ENCODE measurements around the gene TTYH3.

The TTYH3 gene

DNA sequence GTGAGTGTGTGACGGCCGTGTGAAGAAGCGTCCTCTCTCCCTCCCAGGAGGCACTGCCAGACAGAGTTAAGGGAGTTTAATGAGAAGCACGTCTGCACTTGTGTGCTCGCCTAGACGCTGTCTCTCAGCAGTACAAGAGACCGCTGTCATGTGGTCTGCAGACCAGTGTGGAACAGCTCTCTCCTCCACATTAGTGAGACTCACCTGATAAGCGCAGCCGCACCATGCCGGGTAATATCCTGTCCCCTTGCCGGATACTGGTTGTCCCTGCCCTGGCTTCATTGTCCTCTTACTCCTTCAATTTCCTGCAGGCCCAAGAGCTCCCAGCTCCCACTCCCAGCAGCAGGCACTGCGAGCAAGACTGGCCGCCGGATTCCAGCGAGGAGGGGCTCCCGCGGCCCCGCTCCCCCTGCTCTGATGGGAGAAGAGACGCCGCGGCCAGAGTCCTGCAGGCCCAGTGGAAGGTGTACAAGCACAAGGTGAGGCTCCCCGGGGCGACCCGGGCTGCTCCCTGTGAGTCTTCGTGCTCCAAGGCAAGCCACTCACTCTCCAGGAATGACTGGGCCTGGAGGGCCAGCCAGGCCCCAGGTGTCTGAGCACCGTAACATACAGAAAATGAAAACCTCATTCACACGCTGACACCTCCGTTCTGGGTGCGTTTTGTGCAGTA lies 33.5 kb upstream of the TTYH3 start (continued):
- TF ChIP-seq, protein P1, sequence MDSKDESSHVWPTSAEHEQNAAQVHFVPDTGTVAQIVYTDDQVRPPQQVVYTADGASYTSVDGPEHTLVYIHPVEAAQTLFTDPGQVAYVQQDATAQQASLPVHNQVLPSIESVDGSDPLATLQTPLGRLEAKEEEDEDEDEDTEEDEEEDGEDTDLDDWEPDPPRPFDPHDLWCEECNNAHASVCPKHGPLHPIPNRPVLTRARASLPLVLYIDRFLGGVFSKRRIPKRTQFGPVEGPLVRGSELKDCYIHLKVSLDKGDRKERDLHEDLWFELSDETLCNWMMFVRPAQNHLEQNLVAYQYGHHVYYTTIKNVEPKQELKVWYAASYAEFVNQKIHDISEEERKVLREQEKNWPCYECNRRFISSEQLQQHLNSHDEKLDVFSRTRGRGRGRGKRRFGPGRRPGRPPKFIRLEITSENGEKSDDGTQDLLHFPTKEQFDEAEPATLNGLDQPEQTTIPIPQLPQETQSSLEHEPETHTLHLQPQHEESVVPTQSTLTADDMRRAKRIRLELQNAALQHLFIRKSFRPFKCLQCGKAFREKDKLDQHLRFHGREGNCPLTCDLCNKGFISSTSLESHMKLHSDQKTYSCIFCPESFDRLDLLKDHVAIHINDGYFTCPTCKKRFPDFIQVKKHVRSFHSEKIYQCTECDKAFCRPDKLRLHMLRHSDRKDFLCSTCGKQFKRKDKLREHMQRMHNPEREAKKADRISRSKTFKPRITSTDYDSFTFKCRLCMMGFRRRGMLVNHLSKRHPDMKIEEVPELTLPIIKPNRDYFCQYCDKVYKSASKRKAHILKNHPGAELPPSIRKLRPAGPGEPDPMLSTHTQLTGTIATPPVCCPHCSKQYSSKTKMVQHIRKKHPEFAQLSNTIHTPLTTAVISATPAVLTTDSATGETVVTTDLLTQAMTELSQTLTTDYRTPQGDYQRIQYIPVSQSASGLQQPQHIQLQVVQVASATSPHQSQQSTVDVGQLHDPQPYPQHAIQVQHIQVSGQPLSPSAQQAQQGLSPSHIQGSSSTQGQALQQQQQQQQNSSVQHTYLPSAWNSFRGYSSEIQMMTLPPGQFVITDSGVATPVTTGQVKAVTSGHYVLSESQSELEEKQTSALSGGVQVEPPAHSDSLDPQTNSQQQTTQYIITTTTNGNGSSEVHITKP (tag by site-specific recombination; IDR thresholded peaks at IDR 0.05) = no peak

DNA sequence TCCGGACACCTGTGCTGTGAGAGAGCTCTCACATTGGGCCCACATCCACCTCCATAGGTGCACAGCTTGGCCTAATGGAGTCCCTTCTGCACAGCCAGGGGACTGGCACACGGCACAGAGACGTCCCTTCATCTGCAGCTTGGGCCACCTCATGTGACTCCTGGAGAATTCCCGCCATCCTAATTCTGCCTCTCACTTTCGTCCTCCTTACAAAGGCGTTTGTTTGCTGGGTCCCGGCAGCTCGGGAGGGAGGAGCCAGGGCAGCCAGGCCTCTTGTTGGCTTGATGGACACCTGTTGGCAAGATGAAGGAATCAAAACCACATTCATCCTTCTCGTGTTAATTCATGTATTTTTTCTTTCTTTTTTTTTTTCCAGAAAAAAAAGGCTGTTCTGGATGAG lies 30.7 kb upstream of the TTYH3 start:
- Histone ChIP-seq H3K4me3 (ENCODE audit: low read depth, low read length) (no peak overlapping the region), H3K36me3 (ENCODE audit: control insufficient read depth in 2 of 2, insufficient read depth in 1 of 2, low read length in 2 of 2) (peaks cover 0 to 34% of the 10 kb centered on the region in 2 experiments; a peak in 2 of 3 replicates), H3K4me1 (ENCODE audit: control insufficient read depth, insufficient read depth, low read length) (no peaks in the 10 kb centered on the region), H3K27ac (ENCODE audit: extremely low read depth, low read depth, low read length) (no peak overlapping the region), H3K9me3 (ENCODE audit: control insufficient read depth, insufficient read depth, low read depth, low read length) (no peaks in the 10 kb centered on the region)
- POLR2A ChIA-PET = no interaction called here
- TF ChIP-seq ZNF561 (tag by site-specific recombination; IDR thresholded peaks at IDR 0.05; ENCODE audit: borderline replicate concordance) = no peak
- no peak for TF ChIP-seq TRIM28 (IDR thresholded peaks at IDR 0.05; ENCODE audit: borderline replicate concordance, low read length)
- no peak for TF ChIP-seq KLF17 (tag by site-specific recombination; IDR thresholded peaks at IDR 0.05)
- no peak for TF ChIP-seq ZNF394 (tag by site-specific recombination; IDR thresholded peaks at IDR 0.05; ENCODE audit: borderline replicate concordance)
- TF ChIP-seq SCRT2 (tag by site-specific recombination; IDR thresholded peaks at IDR 0.05) = no peak
- no peak for TF ChIP-seq ZNF518A (tag by site-specific recombination; conservative IDR thresholded peaks at IDR 0.05; ENCODE audit: low read depth)
- TF ChIP-seq ZNF514 (tag by site-specific recombination; IDR thresholded peaks at IDR 0.05) = no peak
- no peak for TF ChIP-seq ZNF529 (tag by site-specific recombination; IDR thresholded peaks at IDR 0.05; ENCODE audit: insufficient replicate concordance)
- no peak for TF ChIP-seq KLF7 (tag by site-specific recombination; IDR thresholded peaks at IDR 0.05; ENCODE audit: borderline replicate concordance)
- TF ChIP-seq HOXC10 (CRISPR knock-in tag; IDR thresholded peaks at IDR 0.05) = no peak
- TF ChIP-seq, protein P2, sequence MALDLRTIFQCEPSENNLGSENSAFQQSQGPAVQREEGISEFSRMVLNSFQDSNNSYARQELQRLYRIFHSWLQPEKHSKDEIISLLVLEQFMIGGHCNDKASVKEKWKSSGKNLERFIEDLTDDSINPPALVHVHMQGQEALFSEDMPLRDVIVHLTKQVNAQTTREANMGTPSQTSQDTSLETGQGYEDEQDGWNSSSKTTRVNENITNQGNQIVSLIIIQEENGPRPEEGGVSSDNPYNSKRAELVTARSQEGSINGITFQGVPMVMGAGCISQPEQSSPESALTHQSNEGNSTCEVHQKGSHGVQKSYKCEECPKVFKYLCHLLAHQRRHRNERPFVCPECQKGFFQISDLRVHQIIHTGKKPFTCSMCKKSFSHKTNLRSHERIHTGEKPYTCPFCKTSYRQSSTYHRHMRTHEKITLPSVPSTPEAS (tag by site-specific recombination; IDR thresholded peaks at IDR 0.05) = no peak
- no peak for TF ChIP-seq TCF7L2 (IDR thresholded peaks at IDR 0.05; ENCODE audit: borderline replicate concordance, low read depth, low read length)
- no peak for TF ChIP-seq ZFP69B (tag by site-specific recombination; IDR thresholded peaks at IDR 0.05)
- no peak for TF ChIP-seq KLF16 (tag by site-specific recombination; IDR thresholded peaks at IDR 0.05)
- no peak for TF ChIP-seq BCL11A (tag by site-specific recombination; IDR thresholded peaks at IDR 0.05; ENCODE audit: low read depth)
- TF ChIP-seq REPIN1 (tag by site-specific recombination; IDR thresholded peaks at IDR 0.05; ENCODE audit: low read depth) = no peak
- TF ChIP-seq ZNF433 (tag by site-specific recombination; IDR thresholded peaks at IDR 0.05; ENCODE audit: low read depth) = no peak
- TF ChIP-seq ZNF133 (tag by site-specific recombination; IDR thresholded peaks at IDR 0.05) = no peak
- TF ChIP-seq MEIS1 (CRISPR knock-in tag; IDR thresholded peaks at IDR 0.05; ENCODE audit: borderline replicate concordance) = no peak
- CTCF ChIA-PET = no interaction called here

Data from HEK293 (cell line).